HEK293 (cell line): ENCODE measurements around the gene ZNF609.
A peak's percentile ranks its signal among the peaks of the same experiment; 100 is the strongest.

Source experiments
- CTCF ChIA-PET: fragments of 350-600 bp; formaldehyde crosslinking; extraction: SDS; loops from one replicate; lab custom pipeline; 2021; ENCODE audit warnings: antibody characterized with exemption; lab: Yijun Ruan, JAX
- POLR2A ChIA-PET: fragments of 300-600 bp; formaldehyde crosslinking; extraction: SDS; loops from one replicate; lab custom pipeline; 2020; ENCODE audit warnings: antibody characterized with exemption, inconsistent platforms; lab: Yijun Ruan, JAX
- H3K27ac ChIP-seq: fragments of 200-500 bp; sonication (Bioruptor generic); 2 replicates; pipeline ENCODE4 v1.5.1; 2014; ENCODE audit warnings: low read depth, low read length, control low read depth, inconsistent platforms; ENCODE audit errors: extremely low read depth
- H3K36me3 ChIP-seq, 2 experiments: fragments of 200-500 bp in 1 of 2; sonication (Bioruptor generic) in 1 of 2; 1 replicate in 1 of 2; 2 replicates in 1 of 2; pipeline ENCODE4 v1.5.1; 2014 to 2017; ENCODE audit warnings: inconsistent platforms in 2 of 2, low read length in 2 of 2; ENCODE audit not compliant: control insufficient read depth in 2 of 2, insufficient read depth in 1 of 2
- H3K4me1 ChIP-seq: fragments of 200-500 bp; sonication (Bioruptor generic); 2 replicates; pipeline ENCODE4 v1.5.1; 2014; ENCODE audit warnings: mild to moderate bottlenecking, low read length, inconsistent platforms; ENCODE audit not compliant: control insufficient read depth, insufficient read depth
- H3K4me3 ChIP-seq: 2 replicates; pipeline ENCODE4 v1.5.1; 2011; ENCODE audit warnings: low read depth, mild to moderate bottlenecking, control low read depth, low read length, moderate library complexity
- H3K9me3 ChIP-seq: fragments of 200-500 bp; sonication (Bioruptor generic); 2 replicates; pipeline ENCODE4 v1.5.1; 2014; ENCODE audit warnings: low read depth, low read length, inconsistent platforms; ENCODE audit not compliant: control insufficient read depth, insufficient read depth
- CTCF ChIP-seq: fragments of 450-650 bp; formaldehyde crosslinking; IDR thresholded peaks from 2 replicates; pipeline ENCODE4 v1.5.1; 2016; ENCODE audit warnings: missing biosample characterization, missing genetic modification characterization
- FEZF1 ChIP-seq: fragments of 450-650 bp; formaldehyde crosslinking; IDR thresholded peaks from 2 replicates; pipeline ENCODE4 v1.5.1; 2016; ENCODE audit warnings: missing biosample characterization, missing genetic modification characterization
- HIC1 ChIP-seq: fragments of 450-650 bp; formaldehyde crosslinking; IDR thresholded peaks from 2 replicates; pipeline ENCODE4 v1.5.1; 2016; ENCODE audit warnings: missing biosample characterization, missing genetic modification characterization
- RBAK ChIP-seq: fragments of 450-650 bp; formaldehyde crosslinking; IDR thresholded peaks from 2 replicates; pipeline ENCODE4 v1.5.1; 2016; ENCODE audit warnings: missing biosample characterization, missing genetic modification characterization
- REST ChIP-seq: fragments of 450-650 bp; formaldehyde crosslinking; IDR thresholded peaks from 2 replicates; pipeline ENCODE4 v1.5.1; 2016; ENCODE audit warnings: missing biosample characterization, missing genetic modification characterization
- SP3 ChIP-seq: fragments of 450-650 bp; formaldehyde crosslinking; IDR thresholded peaks from 2 replicates; pipeline ENCODE4 v1.5.1; 2016; ENCODE audit warnings: missing biosample characterization, missing genetic modification characterization
- ZBTB21 ChIP-seq: fragments of 450-650 bp; formaldehyde crosslinking; IDR thresholded peaks from 2 replicates; pipeline ENCODE4 v1.5.1; 2017; ENCODE audit warnings: missing biosample characterization, missing genetic modification characterization
- ZBTB6 ChIP-seq: fragments of 450-650 bp; formaldehyde crosslinking; IDR thresholded peaks from 2 replicates; pipeline ENCODE4 v1.5.1; 2017; ENCODE audit warnings: missing biosample characterization, missing genetic modification characterization
- ZEB2 ChIP-seq: fragments of 450-650 bp; formaldehyde crosslinking; IDR thresholded peaks from 2 replicates; pipeline ENCODE4 v1.5.1; 2016; ENCODE audit warnings: missing biosample characterization, missing genetic modification characterization
- ZFHX2 ChIP-seq: fragments of 450-650 bp; formaldehyde crosslinking; conservative IDR thresholded peaks from 2 replicates; pipeline ENCODE4 v1.5.1; 2016; ENCODE audit warnings: missing biosample characterization, missing genetic modification characterization
- ZFP3 ChIP-seq: fragments of 450-650 bp; formaldehyde crosslinking; IDR thresholded peaks from 2 replicates; pipeline ENCODE4 v1.5.1; 2016; ENCODE audit warnings: low read depth, missing biosample characterization, missing genetic modification characterization
- ZNF10 ChIP-seq: fragments of 450-650 bp; formaldehyde crosslinking; IDR thresholded peaks from 2 replicates; pipeline ENCODE4 v1.5.1; 2017; ENCODE audit warnings: missing biosample characterization, missing genetic modification characterization
- ZNF112 ChIP-seq: fragments of 450-650 bp; formaldehyde crosslinking; IDR thresholded peaks from 2 replicates; pipeline ENCODE4 v1.5.0; 2017; ENCODE audit warnings: missing biosample characterization, missing genetic modification characterization
- ZNF169 ChIP-seq: fragments of 450-650 bp; formaldehyde crosslinking; IDR thresholded peaks from 2 replicates; pipeline ENCODE4 v1.5.1; 2016; ENCODE audit warnings: missing biosample characterization, missing genetic modification characterization
- ZNF175 ChIP-seq: fragments of 450-650 bp; formaldehyde crosslinking; IDR thresholded peaks from 2 replicates; pipeline ENCODE4 v1.5.1; 2016; ENCODE audit warnings: missing biosample characterization, missing genetic modification characterization
- ZNF266 ChIP-seq: fragments of 450-650 bp; formaldehyde crosslinking; IDR thresholded peaks from 2 replicates; pipeline ENCODE4 v1.5.1; 2016; ENCODE audit warnings: missing biosample characterization, missing genetic modification characterization, low read depth
- ZNF37A ChIP-seq: fragments of 450-650 bp; IDR thresholded peaks from 2 replicates; pipeline ENCODE4 v1.5.1; 2018; ENCODE audit warnings: missing biosample characterization, missing genetic modification characterization
- ZNF398 ChIP-seq: fragments of 450-650 bp; formaldehyde crosslinking; IDR thresholded peaks from 2 replicates; pipeline ENCODE4 v1.5.1; 2017; ENCODE audit warnings: missing biosample characterization, missing genetic modification characterization
- ZNF654 ChIP-seq: fragments of 450-650 bp; formaldehyde crosslinking; IDR thresholded peaks from 2 replicates; pipeline ENCODE4 v1.5.1; 2016; ENCODE audit warnings: low read depth, missing biosample characterization, missing genetic modification characterization
- ZNF670 ChIP-seq: fragments of 450-650 bp; formaldehyde crosslinking; IDR thresholded peaks from 2 replicates; pipeline ENCODE4 v1.5.1; 2016; ENCODE audit warnings: missing biosample characterization, missing genetic modification characterization, low read depth
- ZNF704 ChIP-seq: fragments of 450-650 bp; formaldehyde crosslinking; IDR thresholded peaks from 2 replicates; pipeline ENCODE4 v1.5.1; 2016; ENCODE audit warnings: missing biosample characterization, missing genetic modification characterization

ZNF609 gene

GRCh38 chr15:64731012-64731804, 270.8 kb downstream of the ZNF609 start:
- Histone ChIP-seq H3K36me3 (no peaks in the 10 kb centered on the region), H3K27ac (no peak overlapping the region)
- CTCF ChIA-PET: interaction anchor here (0.6 to 7.1 kb wide), 19 partner anchors 9 to 507 kb away, joined by 3 to 127 read pairs (median 3); no protein-coding TSS in a partner anchor

GRCh38 chr15:64731805-64732151, 271.4 kb downstream of the ZNF609 start:
- Histone ChIP-seq H3K9me3 (no peaks in the 10 kb centered on the region), H3K4me1 (no peaks in the 10 kb centered on the region), H3K27ac (no peak overlapping the region), H3K4me3 (no peak overlapping the region), H3K36me3 (no peaks in the 10 kb centered on the region)
- ChIA-PET CTCF (interaction anchor here (0.7 to 7.1 kb wide), 7 partner anchors 9 to 81 kb away, joined by 3 to 127 read pairs (median 3); no protein-coding TSS in a partner anchor), POLR2A (no interaction called here)
- TF ChIP-seq ZFP3 (tag by site-specific recombination): no peak
- TF ChIP-seq ZNF37A: no peak
- no peak for TF ChIP-seq ZBTB21 (tag by site-specific recombination)
- TF ChIP-seq ZNF704 (tag by site-specific recombination): no peak
- TF ChIP-seq ZBTB6: no peak
- TF ChIP-seq ZNF112 (tag by site-specific recombination): no peak
- no peak for TF ChIP-seq HIC1 (tag by site-specific recombination)
- no peak for TF ChIP-seq ZNF169 (tag by site-specific recombination)
- no peak for TF ChIP-seq ZEB2 (tag by site-specific recombination)
- no peak for TF ChIP-seq SP3 (tag by site-specific recombination)
- no peak for TF ChIP-seq ZNF670 (tag by site-specific recombination)
- no peak for TF ChIP-seq ZNF175 (tag by site-specific recombination)
- TF ChIP-seq ZNF266: no peak
- no peak for TF ChIP-seq ZNF398 (tag by site-specific recombination)
- TF ChIP-seq ZFHX2 (tag by site-specific recombination): no peak
- no peak for TF ChIP-seq REST (tag by site-specific recombination)
- TF ChIP-seq RBAK (tag by site-specific recombination): no peak
- TF ChIP-seq ZNF10: no peak

More at GRCh38 chr15:64731012-64731804, 270.8 kb downstream of the ZNF609 start:
- Histone ChIP-seq H3K4me1 (no peaks in the 10 kb centered on the region), H3K9me3 (no peaks in the 10 kb centered on the region), H3K4me3 (no peak overlapping the region)
- peak; percentile 95 for TF ChIP-seq ZNF654 (tag by site-specific recombination)
- TF ChIP-seq FEZF1 (tag by site-specific recombination): no peak
- TF ChIP-seq CTCF (tag by site-specific recombination): peak; percentile 84
- POLR2A ChIA-PET: no interaction called here
